Fibroblast of lung (primary cell): ENCODE results near the gene C1QTNF8. TPM values are rescaled to one million over a fixed set of nuclear protein-coding genes. Genes with fewer than 3 reads are reported as not detected.

Experiments
- DNase-seq, 2 donors: peaks; one replicate each; pipeline versions ENCODE4 v3.0.0 to v3.0.0-alpha.2; 2010; ENCODE audit warnings: low read depth in 2 of 2
- H2AFZ ChIP-seq: 2 replicates; pipeline ENCODE4 v1.5.1; 2012; ENCODE audit warnings: low read length, control low read depth, inconsistent platforms
- H3K27ac ChIP-seq: 2 replicates; pipeline ENCODE4 v1.5.1; 2011; ENCODE audit warnings: low read length, control low read depth; ENCODE audit not compliant: insufficient read depth
- H3K27me3 ChIP-seq: 2 replicates; pipeline ENCODE4 v1.5.1; 2011; ENCODE audit warnings: mild to moderate bottlenecking, low read length; ENCODE audit not compliant: control insufficient read depth, insufficient read depth
- H3K36me3 ChIP-seq: 2 replicates; pipeline ENCODE4 v1.5.1; 2011; ENCODE audit warnings: low read length; ENCODE audit not compliant: control insufficient read depth, insufficient read depth
- H3K4me1 ChIP-seq: 2 replicates; pipeline ENCODE4 v1.5.1; 2011; ENCODE audit warnings: low read length; ENCODE audit not compliant: control insufficient read depth, insufficient read depth; ENCODE audit errors: extremely low read depth
- H3K4me2 ChIP-seq: 2 replicates; pipeline ENCODE4 v1.5.1; 2011; ENCODE audit warnings: low read length, control low read depth; ENCODE audit not compliant: insufficient read depth; ENCODE audit errors: extremely low read depth
- H3K4me3 ChIP-seq, 4 experiments: fragments of 200-600 bp in 1 of 4; sonication (generic) in 1 of 4; replicated peaks in 1 of 4; 2 replicates each; pipeline ENCODE4 v1.5.1; 2011 to 2016; ENCODE audit warnings: low read length in 4 of 4, low read depth in 3 of 4, mild to moderate bottlenecking in 3 of 4, control low read depth in 2 of 4, inconsistent platforms in 1 of 4, mixed read lengths in 1 of 4; ENCODE audit not compliant: insufficient read depth in 1 of 4; ENCODE audit errors: control extremely low read depth in 1 of 4
- H3K79me2 ChIP-seq: 2 replicates; pipeline ENCODE4 v1.5.1; 2012; ENCODE audit warnings: mild to moderate bottlenecking, low read length, inconsistent platforms; ENCODE audit not compliant: control insufficient read depth, insufficient read depth
- H3K9ac ChIP-seq: 2 replicates; pipeline ENCODE4 v1.5.1; 2011; ENCODE audit warnings: mild to moderate bottlenecking, low read length, control low read depth; ENCODE audit not compliant: insufficient read depth
- H3K9me3 ChIP-seq: 2 replicates; pipeline ENCODE4 v1.5.1; 2012; ENCODE audit warnings: low read depth, low read length; ENCODE audit not compliant: control insufficient read depth, insufficient read depth
- H4K20me1 ChIP-seq: 2 replicates; pipeline ENCODE4 v1.5.1; 2011; ENCODE audit warnings: low read length; ENCODE audit not compliant: control insufficient read depth, insufficient read depth; ENCODE audit errors: extremely low read depth
- EZH2 ChIP-seq: IDR thresholded peaks from 2 replicates; pipeline ENCODE4 v1.5.1; 2012; ENCODE audit warnings: low read length, control low read depth, mild to moderate bottlenecking; ENCODE audit errors: missing control alignments
- polyA plus RNA-seq, 2 donors: library from polyadenylated mRNA; depleted of rRNA in 1 of 2; stranded (reverse) in 1 of 2; unstranded in 1 of 2; fragments of >200 nt; gene quantifications; 2 replicates each; pipeline ENCODE4 v1.2.1, GENCODE V29; 2011 to 2012; ENCODE audit warnings: missing spikeins in 1 of 2
- total RNA-seq: library from RNA; depleted of rRNA; stranded (reverse); fragments of >200 nt; gene quantifications from 2 replicates; pipeline ENCODE4 v1.2.1, GENCODE V29; 2014
- TF ChIP-seq, protein P1 (sequence below), 2 donors: IDR thresholded peaks in 1 of 2; conservative IDR thresholded peaks in 1 of 2; 1 replicate in 1 of 2; 2 replicates in 1 of 2; pipeline ENCODE4 v1.5.1; 2011 to 2012; ENCODE audit warnings: low read length in 2 of 2, control low read depth in 1 of 2, inconsistent platforms in 1 of 2, low read depth in 1 of 2, mild to moderate bottlenecking in 1 of 2

Gene C1QTNF8
- total and polyA plus RNA-seq, 2 donors (not counting 1 experiment from before 2014, with no cell fraction given), result not detected

DNA sequence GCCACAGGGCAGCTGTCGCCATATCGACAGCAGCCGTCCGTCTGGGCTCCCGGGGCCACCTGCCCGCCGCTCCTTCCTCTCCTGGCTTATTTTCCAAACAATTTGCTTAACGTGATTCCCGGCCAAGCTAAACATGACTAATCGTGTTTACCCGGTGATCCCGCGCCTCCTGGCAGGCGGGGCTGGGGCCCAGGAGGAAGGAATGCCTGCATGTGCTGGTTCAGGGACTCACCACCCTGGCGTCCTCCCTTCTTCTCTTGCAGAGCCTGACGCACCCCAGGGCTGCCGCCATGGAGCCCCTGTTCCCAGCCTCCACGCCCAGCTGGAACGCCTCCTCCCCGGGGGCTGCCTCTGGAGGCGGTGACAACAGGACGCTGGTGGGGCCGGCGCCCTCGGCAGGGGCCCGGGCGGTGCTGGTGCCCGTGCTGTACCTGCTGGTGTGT, 17.4 kb downstream of the C1QTNF8 start:
- Histone ChIP-seq H3K9me3 (no peaks in the 10 kb centered on the region), H3K4me1 (no peaks in the 10 kb centered on the region), H3K27ac (no peak overlapping the region), H4K20me1 (no peaks in the 10 kb centered on the region), H2AFZ (no peak overlapping the region), H3K9ac (no peak overlapping the region), H3K4me2 (no peak overlapping the region), H3K79me2 (no peaks in the 10 kb centered on the region), H3K36me3 (no peaks in the 10 kb centered on the region), H3K27me3 (no peaks in the 10 kb centered on the region), H3K4me3 (no peak overlapping the region)
- TF ChIP-seq EZH2, result no peak
- TF ChIP-seq, protein P1, sequence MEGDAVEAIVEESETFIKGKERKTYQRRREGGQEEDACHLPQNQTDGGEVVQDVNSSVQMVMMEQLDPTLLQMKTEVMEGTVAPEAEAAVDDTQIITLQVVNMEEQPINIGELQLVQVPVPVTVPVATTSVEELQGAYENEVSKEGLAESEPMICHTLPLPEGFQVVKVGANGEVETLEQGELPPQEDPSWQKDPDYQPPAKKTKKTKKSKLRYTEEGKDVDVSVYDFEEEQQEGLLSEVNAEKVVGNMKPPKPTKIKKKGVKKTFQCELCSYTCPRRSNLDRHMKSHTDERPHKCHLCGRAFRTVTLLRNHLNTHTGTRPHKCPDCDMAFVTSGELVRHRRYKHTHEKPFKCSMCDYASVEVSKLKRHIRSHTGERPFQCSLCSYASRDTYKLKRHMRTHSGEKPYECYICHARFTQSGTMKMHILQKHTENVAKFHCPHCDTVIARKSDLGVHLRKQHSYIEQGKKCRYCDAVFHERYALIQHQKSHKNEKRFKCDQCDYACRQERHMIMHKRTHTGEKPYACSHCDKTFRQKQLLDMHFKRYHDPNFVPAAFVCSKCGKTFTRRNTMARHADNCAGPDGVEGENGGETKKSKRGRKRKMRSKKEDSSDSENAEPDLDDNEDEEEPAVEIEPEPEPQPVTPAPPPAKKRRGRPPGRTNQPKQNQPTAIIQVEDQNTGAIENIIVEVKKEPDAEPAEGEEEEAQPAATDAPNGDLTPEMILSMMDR (conservative IDR thresholded peaks at IDR 0.05 in 1 of 2, IDR thresholded peaks at IDR 0.05 in 1 of 2; ENCODE audit: low read depth in 1 of 2, low read length in 2 of 2), result no peak
- DNase-seq, result peak; percentile 6 to 68

DNA sequence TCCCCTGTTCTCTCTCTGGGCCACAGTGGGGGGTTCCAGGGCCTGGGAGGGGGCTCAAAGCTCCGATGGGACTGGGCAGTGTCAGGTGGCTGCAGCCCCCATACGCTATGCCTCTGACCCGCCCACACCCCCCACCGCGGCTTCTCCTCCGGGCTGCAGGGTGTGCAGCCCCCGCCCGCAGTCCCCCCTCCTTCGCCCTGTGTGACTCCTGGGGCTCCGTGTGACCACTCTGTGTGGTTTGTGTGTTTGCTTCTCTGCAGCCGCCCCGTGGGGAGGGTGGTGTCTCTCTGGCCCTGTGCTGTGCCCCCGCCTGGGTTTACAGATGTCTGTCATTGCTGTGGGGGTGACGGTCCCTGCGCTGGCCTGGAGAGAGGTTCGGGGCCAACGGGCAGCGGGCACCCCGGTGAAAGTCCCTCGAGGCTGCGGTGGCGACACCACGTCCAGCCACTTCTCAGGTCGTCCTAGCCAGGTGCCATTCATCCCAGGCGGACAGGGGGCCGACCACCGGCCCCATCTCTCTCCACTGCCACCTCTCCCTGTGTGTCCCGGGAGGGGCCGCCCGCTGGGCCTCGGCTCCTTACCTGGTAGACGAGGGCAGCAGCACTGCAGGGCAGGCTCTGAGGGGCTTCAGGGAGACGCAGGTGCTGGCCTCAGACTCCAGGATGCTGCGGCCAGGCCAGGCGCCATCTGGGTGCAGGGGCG, 18.0 kb downstream of the C1QTNF8 start:
- TF ChIP-seq, protein P1 (conservative IDR thresholded peaks at IDR 0.05 in 1 of 2, IDR thresholded peaks at IDR 0.05 in 1 of 2; ENCODE audit: low read depth in 1 of 2, low read length in 2 of 2), result no peak
- TF ChIP-seq EZH2, result no peak
- H3K79me2 ChIP-seq, result no peaks in the 10 kb centered on the region
- H3K4me1 ChIP-seq, result no peaks in the 10 kb centered on the region
- H3K27me3 ChIP-seq, result no peaks in the 10 kb centered on the region
- H3K4me2 ChIP-seq, result no peak overlapping the region
- no peaks in the 10 kb centered on the region for H3K36me3 ChIP-seq
- H3K27ac ChIP-seq, result no peak overlapping the region
- no peak overlapping the region for H3K9ac ChIP-seq
- no peak for DNase-seq
- no peaks in the 10 kb centered on the region for H4K20me1 ChIP-seq
- H3K4me3 ChIP-seq, result no peak overlapping the region
- H2AFZ ChIP-seq, result no peak overlapping the region
- no peaks in the 10 kb centered on the region for H3K9me3 ChIP-seq

DNA sequence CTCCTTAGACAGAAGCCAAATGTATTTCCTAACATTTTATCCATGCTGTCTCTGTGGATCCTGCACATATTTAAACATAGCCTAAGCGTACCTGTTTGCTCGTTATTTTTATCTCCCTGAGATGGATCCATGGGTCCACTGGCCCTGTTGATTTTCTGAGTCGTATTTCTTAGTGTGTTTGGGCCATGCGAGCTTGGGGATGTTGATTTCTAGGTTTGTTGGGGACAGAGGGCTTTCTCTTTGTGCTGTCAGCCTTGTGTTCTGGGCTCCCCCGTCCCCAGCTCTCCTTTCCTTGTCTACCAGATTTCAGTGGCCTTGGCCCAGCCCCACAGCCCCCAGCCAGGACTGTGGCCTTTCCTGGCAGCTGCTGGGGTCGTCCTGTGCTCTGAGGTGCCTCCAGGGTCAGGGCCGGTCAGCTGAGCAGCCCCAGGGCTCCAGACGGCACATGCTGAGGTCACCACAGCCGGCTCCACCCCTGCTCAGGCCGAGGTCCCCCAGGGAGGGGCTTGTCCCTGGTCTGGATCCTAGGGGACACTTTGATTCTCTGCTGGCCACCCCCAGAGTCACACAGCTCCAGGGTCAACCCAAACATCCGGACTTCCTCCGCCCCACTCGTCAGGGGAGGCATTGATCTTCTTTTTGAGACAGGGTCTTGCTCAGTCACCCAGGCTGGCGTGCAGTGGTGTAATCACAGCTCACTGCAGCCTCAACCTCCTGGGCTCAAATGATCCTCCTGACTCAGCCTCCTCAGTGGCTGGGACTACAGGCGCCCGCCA, 19.1 kb downstream of the C1QTNF8 start:
- Histone ChIP-seq H3K4me3 (no peak overlapping the region), H3K9ac (no peak overlapping the region), H4K20me1 (no peaks in the 10 kb centered on the region), H3K27me3 (no peaks in the 10 kb centered on the region), H3K36me3 (no peaks in the 10 kb centered on the region), H3K79me2 (no peaks in the 10 kb centered on the region), H3K4me1 (no peaks in the 10 kb centered on the region), H2AFZ (no peak overlapping the region), H3K4me2 (no peak overlapping the region), H3K27ac (no peak overlapping the region), H3K9me3 (no peaks in the 10 kb centered on the region)
- DNase-seq, result no peak
- TF ChIP-seq EZH2, result no peak
- TF ChIP-seq, protein P1 (conservative IDR thresholded peaks at IDR 0.05 in 1 of 2, IDR thresholded peaks at IDR 0.05 in 1 of 2; ENCODE audit: low read depth in 1 of 2, low read length in 2 of 2), result no peak
